ENCODE data around the gene PIH1D1.
"Not testable (repeated sequence)": the region's sequence is repeated elsewhere in the genome, so short reads cannot be mapped to it uniquely, and the experiment has no call there.

PIH1D1 gene

DNA sequence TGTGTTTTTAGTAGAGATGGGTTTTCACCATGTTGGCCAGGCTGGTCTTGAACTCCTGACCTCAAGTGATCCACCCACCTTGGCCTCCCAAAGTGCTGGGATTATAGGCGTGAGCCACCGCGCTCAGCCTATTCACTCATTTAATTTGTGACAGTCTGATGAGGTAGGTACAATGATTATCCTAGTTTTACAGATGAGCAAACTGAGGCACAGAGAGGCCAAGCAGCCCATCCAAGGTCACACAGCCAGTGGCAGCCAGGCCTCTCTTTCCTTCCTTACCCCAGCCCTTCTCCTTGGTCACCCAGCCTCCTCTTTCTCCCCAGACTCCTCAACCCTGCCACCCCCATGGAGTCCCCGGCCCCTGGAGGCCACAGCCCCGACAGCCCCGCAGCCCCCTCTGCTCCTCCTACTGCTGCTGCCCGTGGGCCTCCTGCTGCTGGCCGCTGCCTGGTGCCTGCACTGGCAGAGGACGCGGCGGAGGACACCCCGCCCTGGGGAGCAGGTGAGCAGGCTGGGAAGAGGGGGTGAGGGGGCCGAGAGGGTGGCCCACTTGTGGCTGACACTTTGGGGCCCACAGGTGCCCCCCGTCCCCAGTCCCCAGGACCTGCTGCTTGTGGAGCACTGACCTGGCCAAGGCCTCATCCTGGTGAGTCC is 28.5 kb upstream of the PIH1D1 start:
- no peak for DNase-seq

DNA sequence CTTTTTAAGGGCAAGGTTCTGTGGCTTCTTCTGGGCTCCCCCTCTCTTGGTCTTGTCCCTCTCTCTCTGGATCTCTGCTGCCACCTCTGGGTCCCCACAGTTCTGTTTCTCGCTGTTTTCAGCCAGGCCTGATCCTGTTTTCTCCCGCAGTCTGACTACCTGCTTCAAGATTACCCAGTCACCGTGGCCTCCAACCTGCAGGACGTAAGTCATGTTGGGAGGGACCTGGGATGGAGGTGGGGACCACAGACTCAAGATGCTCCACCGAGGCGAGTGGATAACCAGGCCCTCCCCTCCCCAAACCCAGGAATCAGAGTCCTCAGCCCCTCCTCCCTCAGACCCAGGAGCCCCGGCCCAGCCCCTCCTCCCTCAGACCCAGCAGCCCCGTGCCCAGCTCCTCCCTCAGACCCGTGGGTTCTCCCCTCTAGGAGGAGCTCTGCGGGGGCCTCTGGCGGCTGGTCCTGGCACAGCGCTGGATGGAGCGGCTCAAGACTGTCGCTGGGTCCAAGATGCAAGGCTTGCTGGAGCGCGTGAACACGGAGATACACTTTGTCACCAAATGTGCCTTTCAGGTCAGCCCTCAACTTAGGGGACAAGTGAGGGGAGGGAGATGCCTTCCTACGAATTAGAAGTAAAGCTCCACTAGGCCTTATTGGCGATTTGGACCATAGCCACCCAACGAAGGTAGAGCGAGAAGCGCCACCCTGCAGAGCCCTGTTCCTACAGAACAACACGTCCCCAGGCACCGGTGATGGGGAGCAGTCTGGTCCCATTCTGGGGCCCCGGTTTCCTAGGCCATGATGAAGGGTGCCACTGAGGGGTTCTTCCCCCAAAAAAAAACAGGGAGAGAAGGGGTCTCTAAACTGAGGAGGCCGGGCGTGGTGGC is 24.6 kb upstream of the PIH1D1 start:
- no peak for DNase-seq

DNA sequence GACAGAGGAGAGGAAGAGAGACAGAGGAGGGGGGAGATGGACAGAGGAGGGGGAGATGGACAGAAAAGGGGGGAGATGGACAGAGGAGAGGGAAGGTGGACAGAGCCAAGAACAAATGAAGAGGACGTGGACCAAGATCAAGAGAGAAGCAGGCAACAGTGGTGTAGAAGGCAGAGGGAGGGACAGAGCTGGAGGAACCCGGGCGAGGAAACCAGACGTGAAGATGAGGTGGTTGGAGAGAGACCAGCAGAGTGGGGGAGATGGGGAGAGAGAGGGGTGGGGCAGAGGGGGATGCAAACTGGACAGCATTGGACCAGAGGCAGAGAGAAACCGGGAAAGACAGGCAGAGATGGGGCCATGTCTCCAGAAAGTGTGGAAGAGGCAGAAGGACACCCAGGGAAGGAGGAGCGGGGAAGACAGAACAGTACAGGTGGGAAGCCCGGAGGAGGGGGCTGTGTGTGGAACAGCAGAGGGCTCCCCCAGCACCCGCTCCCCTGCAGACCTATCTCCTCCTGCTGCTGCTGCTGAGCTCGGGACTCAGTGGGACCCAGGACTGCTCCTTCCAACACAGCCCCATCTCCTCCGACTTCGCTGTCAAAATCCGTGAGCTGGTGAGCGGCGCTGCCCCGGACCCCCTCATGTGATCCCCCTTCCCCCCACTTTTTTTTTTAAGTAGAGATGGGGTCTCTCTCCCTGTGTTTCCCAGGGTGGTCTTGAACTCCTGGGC is 23.7 kb upstream of the PIH1D1 start:
- DNase-seq, result no peak

DNA sequence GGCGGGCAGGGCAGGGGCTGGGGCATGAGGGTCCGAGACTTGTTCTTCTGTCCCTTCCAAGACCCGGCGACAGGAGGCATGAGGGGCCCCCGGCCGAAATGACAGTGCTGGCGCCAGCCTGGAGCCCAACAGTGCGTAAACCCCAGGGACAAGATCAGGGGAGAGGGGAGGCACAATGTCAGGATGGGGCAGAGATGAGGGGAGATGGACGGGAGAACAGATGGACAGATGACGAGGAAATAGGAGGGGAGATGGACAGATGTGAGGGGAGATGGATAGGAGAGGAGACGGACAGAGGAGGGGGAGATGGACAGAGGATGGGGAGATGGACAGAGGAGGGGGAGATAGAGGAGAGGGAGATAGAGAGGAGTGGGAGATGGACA is 22.9 kb upstream of the PIH1D1 start:
- no peak for DNase-seq

DNA sequence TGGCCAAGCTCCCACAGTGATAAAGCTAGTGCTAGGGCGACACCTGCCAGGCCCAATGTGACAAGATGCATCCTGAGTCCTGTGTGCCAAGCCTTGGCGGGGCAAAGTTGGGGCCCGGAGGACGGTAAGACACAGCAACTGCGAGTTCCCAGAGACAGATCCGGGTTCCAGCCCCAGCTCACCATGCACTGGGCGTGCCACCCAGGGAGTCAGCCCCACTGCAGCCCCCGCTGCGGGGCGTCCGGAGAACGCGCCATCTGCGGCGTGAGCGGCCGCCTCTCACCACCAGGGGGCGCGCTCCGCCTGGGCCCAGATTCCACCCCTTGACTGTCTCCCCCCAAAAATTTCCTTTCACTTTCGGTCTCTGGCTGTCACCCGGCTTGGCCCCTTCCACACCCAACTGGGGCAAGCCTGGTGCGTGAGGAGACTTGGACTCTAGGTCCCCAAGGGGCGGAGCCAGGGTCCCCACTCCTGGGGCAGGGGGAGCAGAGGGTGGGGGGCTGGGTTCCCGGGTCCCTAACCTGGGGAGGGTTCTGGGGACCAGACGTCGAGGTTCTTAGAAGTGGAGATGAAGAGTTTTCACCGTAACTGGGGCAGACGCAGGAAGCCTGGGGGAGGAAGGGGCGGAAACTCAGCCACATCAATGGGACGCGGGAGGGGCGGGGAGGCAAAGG is 22.4 kb upstream of the PIH1D1 start, which contains the start of gene FLT3LG:
Gene FLT3LG (plus strand): TSS at position 348 of the 674 bp plus-strand sequence. CDS start 425 bp downstream, outside the sequence.
- peak; percentile 51 to 75 (median 66) for DNase-seq

DNA sequence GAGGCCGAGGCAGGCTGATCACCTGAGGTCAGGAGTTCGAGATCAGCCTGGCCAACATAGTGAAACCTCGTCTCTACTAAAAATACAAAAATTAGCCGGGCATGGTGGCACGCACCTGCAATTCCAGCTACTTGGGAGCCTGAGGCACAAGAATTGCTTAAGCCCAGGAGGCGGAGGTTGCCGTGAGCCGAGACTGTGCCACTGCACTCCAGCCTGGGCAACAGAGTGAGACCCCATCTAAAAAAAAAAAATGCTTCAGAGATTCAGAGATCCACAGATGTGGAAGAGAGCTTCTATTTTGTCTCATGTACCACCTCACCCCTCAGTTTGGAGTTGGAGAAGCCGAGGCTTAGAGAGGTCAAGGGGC is 21.9 kb upstream of the PIH1D1 start:
- not testable (repeated sequence) for DNase-seq

DNA sequence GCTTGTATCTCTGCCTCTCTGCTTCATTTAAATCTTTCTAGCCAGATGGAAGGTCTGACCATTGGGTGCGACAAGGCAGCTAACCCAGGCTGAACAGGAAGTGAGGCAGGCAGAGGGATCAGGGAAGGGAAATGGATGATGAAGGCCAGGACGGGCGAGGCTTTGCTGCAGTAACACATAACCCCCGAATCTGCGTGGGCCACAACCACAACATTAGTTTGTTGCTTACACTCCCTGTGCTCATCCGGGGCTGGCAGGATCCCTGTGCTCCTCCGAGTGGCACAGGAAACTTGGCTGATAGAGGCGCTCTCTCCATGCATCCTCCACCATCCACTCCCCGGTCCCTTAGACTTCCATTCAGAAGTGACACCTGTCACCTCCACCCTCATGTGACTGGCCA is 21.3 kb upstream of the PIH1D1 start:
- no peak for DNase-seq

DNA sequence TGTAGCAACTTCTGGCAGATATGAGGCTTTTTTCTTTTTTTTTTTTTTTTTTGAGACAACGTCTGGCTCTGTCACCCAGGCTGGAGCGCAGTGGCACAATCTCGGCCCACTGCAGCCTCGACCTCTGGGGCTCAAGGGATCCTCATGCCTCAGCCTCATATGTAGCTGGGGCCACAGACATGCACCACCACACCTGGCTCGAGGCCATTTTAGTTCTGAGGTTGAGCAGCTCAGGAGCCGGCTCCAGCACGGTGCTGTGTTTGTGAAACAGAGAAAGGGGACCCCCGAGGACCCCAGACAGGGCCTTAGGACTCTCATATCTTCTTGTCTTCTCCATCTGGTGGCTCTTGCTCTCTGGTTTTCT is 19.0 kb upstream of the PIH1D1 start:
- no peak for DNase-seq

DNA sequence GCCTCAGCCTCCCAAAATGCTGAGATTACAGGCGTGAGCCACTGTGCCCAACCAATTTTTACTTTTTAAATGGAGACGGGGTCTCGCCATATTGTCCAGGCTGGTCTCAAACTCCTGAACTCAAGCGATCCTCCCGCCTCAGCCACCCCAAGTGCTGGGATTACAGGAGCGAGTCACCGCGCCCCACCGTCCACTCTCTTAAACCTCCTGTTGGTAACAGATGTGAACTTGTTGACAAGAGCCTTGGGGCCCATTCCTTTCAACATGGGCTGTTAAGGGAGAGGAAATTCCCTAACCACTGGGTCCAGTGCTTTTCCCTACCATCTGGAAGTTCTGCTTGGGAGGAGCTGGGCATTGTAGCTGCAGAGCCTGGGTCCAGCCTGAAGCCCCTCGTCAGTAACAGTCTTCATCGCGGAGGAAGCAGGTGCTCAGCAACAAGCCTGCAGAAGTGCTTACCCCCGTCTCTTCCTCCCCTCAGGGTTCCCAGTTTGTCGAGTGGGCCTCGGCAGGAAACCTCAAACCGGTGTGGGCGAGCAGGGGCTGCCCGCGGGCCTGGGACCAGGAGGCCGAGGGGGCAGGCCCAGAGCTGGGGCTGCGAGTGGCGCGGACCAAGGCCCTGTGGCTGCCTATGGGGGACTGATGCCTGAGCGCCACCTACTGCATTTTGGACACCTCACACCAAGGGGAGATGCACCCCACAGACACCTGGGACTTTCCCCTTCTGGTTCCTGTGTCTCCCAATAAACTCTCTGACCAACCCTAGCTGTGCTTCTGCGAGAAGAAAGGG is 18.4 kb upstream of the PIH1D1 start:
- no peak for DNase-seq

DNA sequence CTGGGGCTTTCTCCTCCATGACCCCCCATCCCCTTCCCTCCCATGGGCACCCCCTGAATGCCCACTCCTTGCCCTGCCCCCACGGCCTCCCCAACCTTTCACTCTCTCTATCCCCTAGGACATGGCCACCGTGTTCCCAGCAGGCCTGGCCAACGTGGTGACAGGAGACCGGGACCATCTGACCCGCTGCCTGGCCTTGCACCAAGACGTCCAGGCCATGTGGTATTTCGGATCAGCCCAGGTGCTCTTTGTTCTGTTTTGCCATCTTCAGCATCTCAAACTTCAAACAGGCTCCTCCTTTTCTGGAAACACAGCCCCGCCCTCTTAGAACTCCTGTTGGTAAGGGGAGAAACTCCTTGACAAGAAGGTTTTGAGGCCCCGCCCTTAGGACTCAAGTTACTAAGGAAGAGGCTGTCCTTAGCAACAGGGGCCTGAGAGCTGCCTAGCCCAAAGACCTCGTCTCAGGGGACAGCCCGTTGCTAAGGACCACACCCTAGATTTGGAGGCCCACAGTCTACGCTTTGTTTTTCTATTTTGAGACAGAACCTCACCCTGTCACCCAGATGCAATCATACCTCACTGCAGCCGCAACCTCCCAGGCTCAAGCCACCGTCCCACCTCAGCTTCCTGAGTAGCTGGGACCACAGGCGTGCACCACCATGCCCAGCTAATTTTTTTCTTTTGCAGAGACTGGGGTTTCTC is 17.3 kb upstream of the PIH1D1 start:
- DNase-seq, result peak in 1 of 3 experiments; percentile 99

DNA sequence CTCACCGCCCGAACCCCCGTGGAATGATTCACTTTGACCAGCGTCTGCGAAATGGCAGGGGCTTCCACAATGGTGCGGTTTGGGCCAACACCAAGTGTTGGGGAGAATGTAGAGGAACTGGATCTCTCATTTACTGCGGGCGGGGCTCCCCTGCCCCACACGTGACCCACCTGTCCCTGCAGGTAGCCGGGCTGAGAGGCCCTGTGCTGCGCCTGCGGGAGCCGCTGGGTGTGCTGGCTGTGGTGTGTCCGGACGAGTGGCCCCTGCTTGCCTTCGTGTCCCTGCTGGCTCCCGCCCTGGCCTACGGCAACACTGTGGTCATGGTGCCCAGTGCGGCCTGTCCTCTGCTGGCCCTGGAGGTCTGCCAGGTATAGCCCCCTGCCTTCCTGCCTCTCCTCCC is 16.6 kb upstream of the PIH1D1 start:
- DNase-seq, result no peak

DNA sequence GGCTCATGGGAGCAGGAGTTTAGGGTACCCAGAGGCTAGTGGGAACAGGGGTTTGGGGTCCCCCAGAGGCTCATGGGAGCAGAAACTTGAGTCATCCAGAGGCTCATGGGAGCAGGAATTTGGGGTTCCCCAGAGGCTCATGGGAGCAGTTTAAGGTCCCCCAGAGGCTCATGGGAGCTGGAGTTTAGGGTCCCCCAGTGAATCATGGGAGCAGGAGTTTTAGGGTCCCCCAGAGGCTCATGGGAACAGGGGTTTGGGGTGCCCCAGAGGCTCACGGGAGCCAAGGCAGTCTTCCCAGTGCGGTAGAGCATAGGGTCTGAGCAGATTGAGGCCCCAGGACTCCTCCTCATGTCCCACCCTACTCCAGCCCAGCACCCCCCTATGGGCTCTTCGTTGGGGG is 13.8 kb upstream of the PIH1D1 start:
- DNase-seq, result no peak

DNA sequence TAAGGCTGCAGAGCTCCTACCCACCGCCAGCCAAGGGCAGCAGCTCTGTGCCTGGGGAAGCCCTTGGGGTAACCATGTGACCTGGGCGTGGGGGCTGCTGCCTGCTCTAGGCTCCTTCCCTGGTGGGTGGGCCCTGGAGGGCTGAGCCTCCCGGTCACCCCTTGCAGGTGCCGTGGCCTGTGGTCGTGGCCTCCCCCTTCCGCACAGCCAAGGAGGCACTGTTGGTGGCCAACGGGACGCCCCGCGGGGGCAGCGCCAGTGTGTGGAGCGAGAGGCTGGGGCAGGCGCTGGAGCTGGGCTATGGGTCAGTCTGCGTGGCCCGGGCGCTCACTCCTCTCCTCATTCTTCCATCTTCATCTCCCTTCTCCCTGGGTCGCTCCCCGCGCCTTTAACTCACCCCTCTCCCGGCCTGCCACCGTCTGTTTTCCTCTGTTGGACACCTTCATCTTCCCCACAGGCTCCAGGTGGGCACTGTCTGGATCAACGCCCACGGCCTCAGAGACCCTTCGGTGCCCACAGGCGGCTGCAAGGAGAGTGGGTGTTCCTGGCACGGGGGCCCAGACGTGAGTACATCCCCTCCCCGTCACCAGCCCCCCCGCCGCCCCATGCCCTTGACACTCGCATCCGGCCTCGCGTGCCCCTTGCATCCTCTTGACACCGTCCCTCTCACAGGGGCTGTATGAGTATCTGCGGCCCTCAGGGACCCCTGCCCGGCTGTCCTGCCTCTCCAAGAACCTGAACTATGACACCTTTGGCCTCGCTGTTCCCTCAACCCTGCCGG is 12.5 kb upstream of the PIH1D1 start:
- DNase-seq, result no peak

DNA sequence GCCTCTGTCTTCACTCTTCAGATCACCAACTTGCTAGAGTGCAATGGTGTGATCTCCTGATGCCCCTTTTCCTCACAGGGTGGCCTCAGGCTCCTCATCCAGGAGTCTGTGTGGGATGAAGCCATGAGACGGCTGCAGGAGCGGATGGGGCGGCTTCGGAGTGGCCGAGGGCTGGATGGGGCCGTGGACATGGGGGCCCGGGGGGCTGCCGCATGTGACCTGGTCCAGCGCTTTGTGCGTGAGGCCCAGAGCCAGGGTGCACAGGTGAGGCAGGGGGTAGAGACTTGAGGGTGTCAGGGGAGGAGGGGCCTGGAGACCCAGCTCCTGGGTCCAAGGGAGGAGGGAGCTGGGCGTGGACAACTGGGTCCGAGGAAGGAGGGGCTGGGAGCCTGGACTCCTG is 10.9 kb upstream of the PIH1D1 start:
- no peak for DNase-seq

DNA sequence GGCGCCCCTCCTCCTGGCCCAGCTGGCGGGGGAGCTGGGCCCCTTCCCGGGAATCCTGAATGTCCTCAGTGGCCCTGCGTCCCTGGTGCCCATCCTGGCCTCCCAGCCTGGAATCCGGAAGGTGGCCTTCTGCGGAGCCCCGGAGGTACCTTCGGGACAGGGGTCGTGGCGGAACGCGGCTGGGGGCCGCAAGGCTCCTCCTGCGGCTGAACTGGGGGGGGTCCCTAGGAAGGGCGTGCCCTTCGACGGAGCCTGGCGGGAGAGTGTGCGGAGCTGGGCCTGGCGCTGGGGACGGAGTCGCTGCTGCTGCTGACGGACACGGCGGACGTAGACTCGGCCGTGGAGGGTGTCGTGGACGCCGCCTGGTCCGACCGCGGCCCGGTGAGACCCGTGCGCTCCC is 10.0 kb upstream of the PIH1D1 start:
- no peak for DNase-seq

DNA sequence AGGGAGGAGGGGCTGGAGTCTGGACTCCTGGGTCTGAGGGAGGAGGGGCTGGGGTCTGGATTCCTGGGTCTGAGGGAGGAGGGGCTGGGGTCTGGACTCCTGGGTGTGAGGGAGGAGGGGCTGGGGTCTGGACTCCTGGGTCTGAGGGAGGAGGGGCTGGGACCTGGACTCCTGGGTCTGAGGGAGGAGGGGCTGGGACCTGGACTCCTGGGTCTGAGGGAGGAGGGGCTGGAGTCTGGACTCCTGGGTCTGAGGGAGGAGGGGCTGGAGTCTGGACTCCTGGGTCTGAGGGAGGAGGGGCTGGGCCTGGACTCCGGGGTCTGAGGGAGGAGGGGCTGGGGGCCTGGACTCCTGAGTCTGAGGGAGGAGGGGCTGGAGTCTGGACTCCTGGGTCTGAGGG is 9.5 kb upstream of the PIH1D1 start:
- not testable (repeated sequence) for DNase-seq

DNA sequence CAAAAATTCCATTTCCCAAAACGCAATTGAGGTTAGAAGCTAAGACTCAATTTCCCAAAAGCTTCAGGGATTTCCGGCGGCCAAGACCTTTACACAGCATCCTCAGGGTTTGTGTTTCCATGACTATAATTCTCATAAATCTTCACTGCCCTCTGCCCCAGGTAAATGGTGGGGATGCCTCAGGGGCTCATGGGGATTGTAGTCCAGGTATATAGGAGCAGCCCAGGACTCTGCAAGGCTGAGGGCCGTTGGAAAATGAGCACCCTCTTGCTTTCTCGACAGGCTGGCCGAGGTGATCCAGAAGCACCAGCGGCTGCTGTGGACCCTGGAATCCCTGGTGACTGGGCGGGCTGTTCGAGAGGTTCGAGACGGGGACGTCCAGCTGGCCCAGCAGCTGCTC is 7.8 kb upstream of the PIH1D1 start:
- no peak for DNase-seq

DNA sequence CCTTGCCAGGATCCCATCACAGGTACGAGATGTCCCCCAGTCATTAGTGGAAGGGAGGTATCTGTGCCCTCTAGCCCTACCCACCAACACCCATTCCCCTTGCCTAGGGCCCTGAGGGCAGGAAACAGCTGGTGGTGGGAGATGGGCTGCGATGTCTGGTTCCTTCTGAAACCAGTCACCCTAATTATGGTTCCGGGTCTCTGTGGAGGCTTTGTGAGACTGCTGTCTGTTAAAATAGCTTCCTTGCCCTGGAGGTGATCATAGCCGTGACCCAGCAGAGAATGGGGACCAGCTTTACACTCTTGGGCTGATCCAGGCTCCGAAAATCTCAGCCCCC is 6.9 kb upstream of the PIH1D1 start:
- DNase-seq, result no peak

DNA sequence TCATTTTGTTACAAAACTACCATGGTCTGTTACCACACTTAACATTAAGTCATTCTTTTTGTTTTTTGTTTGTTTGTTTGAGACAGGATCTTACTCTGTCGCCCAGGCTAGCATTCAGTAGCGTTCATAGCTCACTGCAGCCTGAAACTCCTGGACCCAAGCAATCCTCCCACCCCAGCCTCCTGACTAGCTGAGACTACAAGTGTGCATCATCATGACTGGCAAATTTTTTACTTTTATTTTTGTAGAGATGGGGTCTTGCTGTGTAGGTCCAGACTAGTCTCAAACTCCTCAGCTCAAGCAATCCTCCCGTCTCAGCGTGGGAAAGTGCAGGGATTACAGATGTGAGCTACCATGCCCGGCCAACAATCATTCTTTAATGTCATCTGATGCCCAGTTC is 4.7 kb upstream of the PIH1D1 start:
- DNase-seq, result no peak

DNA sequence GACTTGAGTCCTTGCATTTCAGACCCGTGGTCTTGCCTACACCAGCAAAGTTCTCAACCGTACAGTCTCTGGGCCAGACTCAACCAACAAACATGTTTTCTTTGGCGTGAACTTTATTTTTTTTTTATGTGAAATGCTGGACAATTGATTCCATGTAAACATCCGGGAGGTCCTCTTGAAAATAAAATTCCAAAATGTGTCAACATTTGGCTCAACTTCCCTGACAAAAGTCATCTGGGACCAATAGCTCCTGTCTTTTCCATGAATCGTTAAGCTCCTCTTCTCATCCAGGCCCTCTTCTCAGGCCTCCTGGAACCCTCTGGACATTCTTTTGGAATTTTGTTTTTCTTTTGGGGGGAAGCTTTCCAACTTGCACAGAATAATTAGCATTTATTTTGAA is 4.2 kb upstream of the PIH1D1 start:
- no peak for DNase-seq

DNA sequence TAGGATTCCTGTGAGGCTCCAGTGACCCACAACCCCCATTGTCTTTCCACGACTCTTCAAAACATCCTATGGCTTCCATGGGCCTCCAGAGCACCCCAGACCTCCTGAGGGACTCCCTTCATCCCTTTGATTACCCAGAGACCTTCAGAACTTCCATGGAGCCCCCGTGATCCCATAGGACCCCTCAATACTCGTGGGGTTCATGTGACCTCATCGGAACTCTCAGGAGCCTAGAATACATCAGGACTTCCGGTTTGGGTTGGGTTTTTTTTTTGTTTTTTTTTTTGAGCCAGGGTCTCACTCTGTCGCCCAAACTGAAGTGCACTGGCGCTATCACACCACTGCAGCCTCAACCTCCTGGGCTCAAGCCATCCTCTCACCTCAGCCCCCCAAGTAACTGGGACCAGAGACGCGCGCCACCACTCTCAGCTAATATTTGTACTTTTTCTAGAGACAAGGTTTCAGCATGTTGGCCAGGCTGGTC is 2.2 kb upstream of the PIH1D1 start:
- no peak for DNase-seq

All from NCI-H1417 (cell line).